Measurements from ENCODE around the gene RBP3.

DNA sequence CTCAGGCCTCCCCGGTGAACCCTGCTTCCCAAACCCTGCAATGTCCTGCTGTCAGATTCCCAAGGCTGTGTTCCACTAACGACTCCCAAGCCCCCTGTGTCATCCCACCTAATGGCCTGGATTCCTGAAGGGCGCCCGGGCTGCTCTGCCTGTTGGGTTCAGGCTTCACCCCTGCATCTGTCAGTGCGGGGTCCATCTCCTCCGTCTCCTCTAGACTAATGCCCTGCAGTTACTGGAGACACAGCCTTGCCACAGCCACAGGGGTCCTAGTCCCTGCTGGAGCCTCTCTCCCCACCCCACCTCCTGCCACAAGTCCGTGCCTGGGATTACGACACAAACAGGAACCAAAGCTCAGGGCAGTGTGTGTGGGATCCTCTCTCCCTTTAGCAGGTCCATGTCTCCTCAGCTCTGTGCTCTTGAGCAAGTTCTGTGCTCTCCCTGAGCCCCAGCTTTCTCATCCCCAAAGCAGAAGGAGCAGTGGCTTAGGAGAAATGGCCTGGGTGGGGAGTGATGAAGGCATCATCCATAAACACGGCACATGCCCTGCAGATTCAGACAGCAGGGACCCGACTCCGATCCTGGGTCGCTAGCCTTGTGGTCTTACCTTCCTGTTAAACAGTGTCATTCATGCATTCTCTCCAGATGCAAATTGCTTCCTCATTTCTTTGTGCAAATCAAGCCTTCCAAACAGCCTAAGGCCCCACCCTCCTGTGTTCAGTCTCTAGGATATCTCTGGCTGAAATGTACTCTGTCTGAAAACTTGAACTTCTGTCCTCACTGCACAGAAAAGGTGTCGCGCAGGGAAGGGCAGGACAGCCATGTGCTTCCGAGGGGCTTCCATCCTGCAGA lies 8.2 kb upstream of the RBP3 start:
- TF ChIP-seq, protein P1, sequence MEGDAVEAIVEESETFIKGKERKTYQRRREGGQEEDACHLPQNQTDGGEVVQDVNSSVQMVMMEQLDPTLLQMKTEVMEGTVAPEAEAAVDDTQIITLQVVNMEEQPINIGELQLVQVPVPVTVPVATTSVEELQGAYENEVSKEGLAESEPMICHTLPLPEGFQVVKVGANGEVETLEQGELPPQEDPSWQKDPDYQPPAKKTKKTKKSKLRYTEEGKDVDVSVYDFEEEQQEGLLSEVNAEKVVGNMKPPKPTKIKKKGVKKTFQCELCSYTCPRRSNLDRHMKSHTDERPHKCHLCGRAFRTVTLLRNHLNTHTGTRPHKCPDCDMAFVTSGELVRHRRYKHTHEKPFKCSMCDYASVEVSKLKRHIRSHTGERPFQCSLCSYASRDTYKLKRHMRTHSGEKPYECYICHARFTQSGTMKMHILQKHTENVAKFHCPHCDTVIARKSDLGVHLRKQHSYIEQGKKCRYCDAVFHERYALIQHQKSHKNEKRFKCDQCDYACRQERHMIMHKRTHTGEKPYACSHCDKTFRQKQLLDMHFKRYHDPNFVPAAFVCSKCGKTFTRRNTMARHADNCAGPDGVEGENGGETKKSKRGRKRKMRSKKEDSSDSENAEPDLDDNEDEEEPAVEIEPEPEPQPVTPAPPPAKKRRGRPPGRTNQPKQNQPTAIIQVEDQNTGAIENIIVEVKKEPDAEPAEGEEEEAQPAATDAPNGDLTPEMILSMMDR (IDR thresholded peaks at IDR 0.05; ENCODE audit: borderline replicate concordance, extremely low read depth, low read length, poor library complexity, severe bottlenecking), result no peak
- TF ChIP-seq EZH2 (IDR thresholded peaks at IDR 0.05; ENCODE audit: borderline replicate concordance, low read depth, low read length, severe bottlenecking), result no peak

Measured in DND-41 (cell line).